NCI-H1930 (cell line): Measurements from ENCODE around the gene MAGEB6B.
"Not testable (repeated sequence)": the region's sequence is repeated elsewhere in the genome, so short reads cannot be mapped to it uniquely, and the experiment has no call there.

Source experiments
- DNase-seq, 2 experiments: peaks; one replicate each; lab custom pipeline; 2025; lab: John Stamatoyannopoulos, UW

MAGEB6B gene, protein sequence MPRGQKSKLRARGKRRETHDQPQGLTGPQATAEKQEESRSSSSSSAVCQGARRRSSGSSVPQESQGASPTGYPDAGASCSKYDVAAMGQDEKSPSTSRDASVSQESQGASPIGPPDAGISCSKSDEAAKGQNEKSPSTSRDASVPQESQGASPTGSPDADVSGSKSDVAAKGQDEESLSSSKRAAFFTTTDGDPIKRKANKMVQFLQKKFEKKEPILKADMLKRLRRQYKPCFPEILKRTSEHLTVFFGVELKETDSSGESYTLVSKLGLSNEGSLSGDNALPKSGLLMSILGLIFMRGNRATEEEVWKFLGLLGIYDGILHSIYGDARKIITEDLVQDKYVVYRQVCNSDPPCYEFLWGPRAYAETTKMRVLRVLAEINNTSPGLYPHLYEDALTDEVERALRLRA

DNA sequence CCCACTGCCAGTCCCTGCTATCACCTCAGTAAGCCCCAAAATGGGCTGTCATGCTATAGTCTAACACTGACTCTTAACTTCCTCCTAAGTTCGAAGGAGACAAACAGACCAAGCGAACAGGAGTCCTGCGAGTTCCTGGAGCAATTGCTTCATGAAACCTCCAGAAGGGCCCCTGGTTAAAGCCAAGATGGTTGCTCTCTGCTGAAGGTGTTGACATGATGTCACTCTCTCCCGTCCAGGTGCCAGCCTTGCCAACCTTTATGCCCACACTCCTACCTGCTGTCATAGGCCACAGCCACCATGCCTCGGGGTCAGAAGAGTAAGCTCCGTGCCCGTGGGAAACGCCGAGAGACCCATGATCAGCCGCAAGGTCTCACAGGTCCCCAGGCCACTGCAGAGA, at the start of gene MAGEB6B:
Gene MAGEB6B, plus strand, starts transcription at position 301 of the 400 bp plus-strand sequence. Its CDS starts 0 bp downstream, at position 301.
- DNase-seq, result no peak

DNA sequence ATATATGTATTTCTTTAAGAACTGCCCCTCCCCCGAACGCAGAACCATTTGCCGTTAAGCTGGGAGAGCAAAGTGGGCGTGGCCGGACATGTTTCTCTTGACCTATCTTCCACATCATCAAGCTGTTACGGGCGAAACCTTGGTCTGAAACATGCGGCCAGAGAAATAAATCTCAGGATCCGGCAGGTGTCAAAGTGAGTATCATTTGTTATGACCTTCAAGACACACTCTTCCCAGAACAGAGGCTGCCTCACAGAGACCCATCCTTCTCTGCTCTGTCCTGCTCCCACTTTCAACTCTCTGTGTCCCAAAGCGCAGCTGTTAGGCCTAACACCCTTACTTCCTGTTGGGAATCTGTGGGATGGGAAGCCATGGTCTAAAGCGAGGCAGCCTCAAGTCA, 22.1 kb upstream of the MAGEB6B start, which contains the start of gene MAGEB18:
Gene MAGEB18, plus strand, starts transcription at position 70 of the 400 bp plus-strand sequence. CDS start 643 bp downstream, outside the sequence.
- DNase-seq, result no peak

DNA sequence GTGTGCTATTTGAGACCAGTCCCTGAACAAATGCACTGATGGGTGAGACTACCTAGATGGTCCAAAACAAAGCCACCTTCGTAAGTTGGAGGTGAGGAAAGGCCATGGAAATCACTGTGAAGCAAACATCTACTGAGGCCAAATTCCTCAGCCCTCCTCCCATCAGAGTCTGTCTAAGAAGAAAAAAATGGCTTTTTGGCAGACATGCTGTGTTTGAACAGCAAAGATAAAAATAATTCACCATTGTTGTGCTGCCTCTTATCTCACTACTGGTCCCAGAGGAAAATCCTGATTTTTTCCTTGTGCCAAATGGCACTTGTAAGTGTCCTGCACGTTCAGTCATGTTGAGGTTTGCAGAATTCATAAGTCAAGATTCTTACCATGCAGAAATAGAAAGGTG, 14.4 kb upstream of the MAGEB6B start:
- DNase-seq, result no peak

DNA sequence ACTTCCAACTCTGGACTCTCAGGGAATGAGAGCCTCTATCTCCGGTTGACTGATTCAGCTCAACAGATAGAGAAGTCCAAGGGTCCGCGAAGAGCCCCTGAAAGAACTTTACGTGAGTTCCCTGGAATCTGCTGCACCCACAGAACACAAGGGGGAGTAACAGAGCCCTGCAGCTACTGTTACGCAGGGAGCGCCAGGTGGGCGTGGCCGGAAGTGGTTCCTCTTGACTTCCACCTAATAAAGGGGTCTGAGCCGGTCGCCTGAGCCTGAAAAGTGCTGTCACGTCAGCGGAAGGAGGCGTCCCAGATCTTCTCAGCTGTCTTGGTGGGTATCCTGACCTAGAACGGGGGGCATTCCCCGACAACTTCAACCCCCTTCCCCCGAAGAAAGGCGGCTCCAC, 31.8 kb downstream of the MAGEB6B start, which contains the start of gene MAGEB6:
Gene MAGEB6, plus strand, starts transcription at position 237 of the 400 bp plus-strand sequence. CDS start 1,407 bp downstream, outside the sequence.
- no peak for DNase-seq

DNA sequence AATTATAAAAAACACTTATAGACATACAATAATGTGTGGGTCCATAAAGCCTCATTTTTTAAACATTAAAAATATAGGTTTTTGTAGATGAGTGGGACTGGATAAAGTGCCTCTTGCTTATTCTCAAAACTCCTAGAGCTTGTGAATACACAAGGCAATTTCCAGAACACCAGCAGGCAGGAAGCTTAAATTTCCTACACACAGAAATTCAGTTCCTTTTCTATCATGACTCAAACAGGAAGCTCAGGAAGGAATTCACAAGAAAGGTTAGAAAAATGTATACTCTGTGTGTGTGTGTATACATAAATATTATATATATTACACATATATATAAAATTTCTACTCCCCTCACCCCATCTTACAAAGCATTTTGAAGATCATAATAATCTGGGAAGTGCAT, 43.2 kb downstream of the MAGEB6B start:
- DNase-seq, result no peak

DNA sequence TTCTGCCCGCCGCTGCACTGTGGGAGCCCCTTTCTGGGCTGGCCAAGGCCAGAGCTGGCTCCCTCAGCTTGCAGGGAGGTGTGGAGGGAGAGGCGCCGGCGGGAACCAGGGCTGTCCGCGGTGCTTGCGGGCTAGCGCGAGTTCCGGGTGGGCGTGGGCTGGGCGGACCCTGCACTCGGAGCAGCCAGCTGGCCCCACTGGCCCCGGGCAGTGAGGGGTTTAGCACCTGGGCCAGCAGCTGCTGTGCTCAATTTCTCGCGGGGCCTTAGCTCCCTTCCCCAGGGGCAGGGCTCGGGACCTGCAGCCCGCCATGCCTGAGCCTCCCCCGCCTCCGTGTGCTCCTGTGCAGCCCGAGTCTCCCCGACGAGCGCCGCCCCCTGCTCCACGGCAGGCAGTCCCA, 44.3 kb downstream of the MAGEB6B start:
- DNase-seq, result not testable (repeated sequence)

DNA sequence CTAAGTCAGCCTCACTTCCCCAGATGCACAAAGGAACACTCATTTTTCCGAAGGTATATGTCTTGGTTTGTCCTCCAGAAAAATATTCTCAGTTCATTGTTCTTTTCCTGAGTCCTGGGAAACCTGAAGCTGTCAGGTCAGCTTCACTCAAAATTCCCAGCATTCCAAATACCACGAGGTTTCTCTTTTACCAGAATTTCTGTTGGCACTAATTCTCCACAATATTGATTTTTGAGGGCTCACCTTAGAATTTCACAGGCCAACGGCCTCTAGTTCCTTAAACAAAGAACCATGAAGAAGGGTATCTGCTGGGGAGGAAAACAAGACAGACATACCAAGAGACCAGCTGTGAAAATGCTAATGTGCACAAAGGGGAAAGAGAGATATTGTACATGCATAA, 47.6 kb downstream of the MAGEB6B start:
- no peak for DNase-seq
